ENCODE results near the gene MAST2. TPM values are rescaled to one million over a fixed set of nuclear protein-coding genes. Genes with fewer than 3 reads are reported as not detected.

The MAST2 gene
- 48.4 TPM for total RNA-seq

DNA sequence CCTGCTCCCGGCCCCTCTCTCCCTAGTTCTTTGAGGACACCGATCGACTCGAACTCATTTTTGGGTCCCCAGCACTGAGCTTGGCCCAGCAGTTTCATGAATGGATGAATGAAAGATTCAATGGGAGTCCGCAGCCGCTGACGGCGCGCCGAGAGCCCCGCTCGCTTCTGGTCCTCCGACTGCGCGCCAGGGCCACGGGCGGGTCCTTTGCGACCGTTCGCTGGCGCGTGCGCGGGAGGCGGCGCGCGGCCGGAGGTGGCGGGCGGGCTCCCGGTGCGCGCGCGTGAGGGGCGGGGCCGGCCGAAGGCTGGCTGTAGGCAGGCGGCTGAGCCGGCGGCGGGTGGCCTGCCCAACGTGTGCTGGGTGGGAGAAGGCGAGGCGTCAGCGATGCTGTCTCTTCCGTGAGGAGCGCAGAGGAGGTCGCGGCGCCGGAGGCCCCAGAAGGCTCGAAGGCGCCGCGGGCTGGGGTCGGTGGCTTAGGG, at the start of gene MAST2:
MAST2 (plus strand) TSS at position 314 of the 482 bp plus-strand sequence. CDS start 284 bp downstream, outside the sequence.

Other genes with a start within 250 kb of the MAST2 start
- gene NASP, start 219.6 kb upstream of the MAST2 start, total RNA-seq, result 87.7 TPM
- 0.46 TPM for gene CCDC17, start 179.6 kb upstream of the MAST2 start, total RNA-seq
- 67.1 TPM for gene GPBP1L1, start 117.1 kb upstream of the MAST2 start, total RNA-seq
- gene TMEM69, start 115.4 kb upstream of the MAST2 start, total RNA-seq, result 17.5 TPM
- gene IPP, start 53.0 kb upstream of the MAST2 start, total RNA-seq, result 13.1 TPM

Data from diencephalon (tissue), 1 donor.